Right lobe of liver (tissue), 6 donors: ENCODE data around the gene PHF20. TPM values are rescaled to one million over a fixed set of nuclear protein-coding genes. Genes with fewer than 3 reads are reported as not detected.

Experiments used
- ATAC-seq, 4 donors: fragments of 200-7000 bp; cut with Tn5 transposase; one replicate each; pipeline ENCODE4 v1.9.1; 2020; ENCODE audit warnings: mild to moderate bottlenecking in 4 of 4, moderate library complexity in 4 of 4
- DNase-seq, 3 donors: peaks; one replicate each; pipeline ENCODE4 v3.0.0-alpha.2; 2020
- H3K27ac ChIP-seq, 3 donors: fragments of 200-600 bp; one replicate each; pipeline ENCODE4 v1.8.0; 2022
- H3K27me3 ChIP-seq, 2 donors: fragments of 200-600 bp; one replicate each; pipeline ENCODE4 v1.8.0; 2022
- H3K36me3 ChIP-seq, 4 donors: fragments of 200-600 bp; sonication (generic) in 1 of 4; one replicate each; pipeline versions ENCODE4 v1.5.1 to v1.8.0; 2017 to 2022; ENCODE audit warnings: control low read depth in 1 of 4
- H3K4me1 ChIP-seq, 4 donors: fragments of 200-600 bp; sonication (generic) in 1 of 4; one replicate each; pipeline versions ENCODE4 v1.5.1 to v1.8.0; 2017 to 2022; ENCODE audit warnings: control low read depth in 1 of 4
- H3K4me3 ChIP-seq, 3 donors: fragments of 200-600 bp; one replicate each; pipeline ENCODE4 v1.8.0; 2022
- H3K9me3 ChIP-seq, 4 donors: fragments of 200-600 bp; sonication (generic) in 1 of 4; one replicate each; pipeline versions ENCODE4 v1.5.1 to v1.8.0; 2017 to 2022; ENCODE audit warnings: control low read depth in 1 of 4
- CTCF ChIP-seq, 4 donors: fragments of 200-600 bp in 3 of 4; fragments of 450-650 bp in 1 of 4; IDR thresholded peaks; one replicate each; pipeline versions ENCODE4 v1.5.1 to v1.8.0; 2016 to 2022; ENCODE audit warnings: antibody characterized with exemption in 4 of 4, mild to moderate bottlenecking in 2 of 4
- POLR2A ChIP-seq: fragments of 450-650 bp; IDR thresholded peaks from one replicate; pipeline ENCODE4 v1.6.1; 2017; ENCODE audit warnings: antibody characterized with exemption, mild to moderate bottlenecking
- WGBS: methylation state at CpG from one replicate; pipeline ENCODE4 v1.1.6; 2018; ENCODE audit warnings: low coverage, low lambda C conversion rate; ENCODE audit not compliant: insufficient coverage; ENCODE audit errors: missing lambda C conversion rate; 5-methylcytosine and 5-hydroxymethylcytosine counted together
- intact Hi-C, 2 donors: fragments of 100-400 bp; cut with DNase I; formaldehyde crosslinking; loops; one replicate each; pipeline versions ENCODE4 v1.11.2 to v1.14.1; 2022
- total RNA-seq, 6 experiments: library from RNA; depleted of rRNA in 2 of 6; stranded (reverse); fragments of >200 nt in 2 of 6; fragmentation: NEBNext Ultra II Directional in 3 of 6; extraction: Animal tissue kit (Norgen Biotek cat#: 25700) in 3 of 6; gene quantifications; one replicate each; pipeline versions ENCODE4 v1.1.0 to v1.2.4, GENCODE V29; 2016 to 2023
- donor health status: DM: no; HTN: yes; CAD: no.
- donor health status: DM: no; HTN: no; CAD: no.
- donor health status: DM: no; HTN: no; CAD: no.
- donor health status: DM: no; HTN: yes; CAD: no.
- donor health status: DM: no; HTN: yes; CAD: no.

Gene PHF20
- total RNA-seq, 6 experiments from 2014 or later = 9.3 to 16.7 (median 14.5) TPM

DNA sequence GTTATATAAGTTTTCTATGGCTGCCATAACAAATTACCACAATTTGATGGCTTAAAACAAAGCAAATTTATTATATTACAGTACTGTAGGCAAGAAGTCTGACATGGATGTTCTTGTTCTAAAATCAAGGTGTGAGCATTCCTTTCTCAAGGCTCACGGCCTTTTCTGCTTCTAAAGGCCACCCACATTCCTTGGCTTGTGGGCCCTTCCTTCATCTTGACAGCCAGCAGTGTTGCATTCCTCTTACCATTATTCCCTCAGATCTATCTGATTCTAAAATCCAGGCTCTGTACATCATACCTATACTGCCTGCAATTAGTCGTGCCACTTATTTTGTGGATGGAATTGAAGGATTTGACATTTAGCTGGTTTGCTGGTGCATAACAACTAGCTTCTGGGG is 200.2 kb downstream of the PHF20 start:
- no peaks in the 10 kb centered on the region for H3K9me3 ChIP-seq
- H3K36me3 ChIP-seq = no peaks in the 10 kb centered on the region
- no peak for DNase-seq
- no peak for ATAC-seq
- no peaks in the 10 kb centered on the region for H3K4me1 ChIP-seq
- no peaks in the 10 kb centered on the region for H3K27me3 ChIP-seq
- H3K27ac ChIP-seq = no peak overlapping the region
- WGBS = 88% methylated on average over 2 of the region's 2 CpGs
- intact Hi-C loops = no loop called here
- H3K4me3 ChIP-seq = no peak overlapping the region
- no peak for TF ChIP-seq POLR2A
- no peak for TF ChIP-seq CTCF (IDR thresholded peaks at IDR 0.05)

- Histone ChIP-seq H3K4me1 (no peaks in the 10 kb centered on the region), H3K27me3 (no peaks in the 10 kb centered on the region), H3K36me3 (no peaks in the 10 kb centered on the region), H3K9me3 (no peaks in the 10 kb centered on the region), H3K27ac (no peak overlapping the region), H3K4me3 (no peak overlapping the region)
- intact Hi-C loops = no loop called here
- no peak for DNase-seq
- no peak for TF ChIP-seq POLR2A
- no peak for ATAC-seq
- WGBS = 89% methylated on average over 4 of the region's 4 CpGs
Observed at GRCh38 chr20:35972462-35972861, 200.6 kb downstream of the PHF20 start.

DNA sequence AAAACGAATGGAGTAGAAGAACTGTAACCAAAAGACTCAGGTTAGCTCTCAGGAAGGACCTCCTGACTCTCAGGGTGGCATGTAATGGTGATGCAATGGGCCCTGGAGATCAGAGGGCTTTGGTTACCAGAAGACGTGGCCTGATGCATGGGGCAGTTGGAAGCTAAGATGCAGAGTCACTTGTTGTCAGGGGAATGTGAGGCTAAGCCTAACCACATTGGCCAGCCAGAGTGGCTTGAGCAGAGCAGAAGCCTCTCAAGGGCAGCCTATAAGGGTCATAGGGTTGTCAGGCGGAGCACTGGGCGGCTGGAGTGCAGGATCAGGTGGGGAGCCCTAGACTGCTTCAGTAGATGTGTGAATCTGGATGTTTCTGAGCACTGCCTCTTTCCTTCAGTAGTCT is 202.4 kb downstream of the PHF20 start:
- intact Hi-C loops = no loop called here
- Histone ChIP-seq H3K27me3 (no peaks in the 10 kb centered on the region), H3K4me1 (no peaks in the 10 kb centered on the region), H3K27ac (no peak overlapping the region), H3K4me3 (no peak overlapping the region), H3K36me3 (no peaks in the 10 kb centered on the region), H3K9me3 (no peaks in the 10 kb centered on the region)
- WGBS = 44% methylated on average over 2 of the region's 4 CpGs
- DNase-seq (no peak), ATAC-seq (no peak)
- TF ChIP-seq CTCF (IDR thresholded peaks at IDR 0.05) = no peak
- no peak for TF ChIP-seq POLR2A

- Histone ChIP-seq H3K4me3 (no peak overlapping the region), H3K27me3 (no peaks in the 10 kb centered on the region), H3K27ac (no peak overlapping the region), H3K9me3 (no peaks in the 10 kb centered on the region), H3K36me3 (no peaks in the 10 kb centered on the region), H3K4me1 (no peaks in the 10 kb centered on the region)
- ATAC-seq = no peak
- TF ChIP-seq POLR2A (no peak), CTCF (IDR thresholded peaks at IDR 0.05) (no peak)
- 66% methylated on average over 9 of the region's 9 CpGs for WGBS
- intact Hi-C loops = no loop called here
- DNase-seq = no peak
Observed at GRCh38 chr20:35975576-35976373, 204.0 kb downstream of the PHF20 start.

GRCh38 chr20:35978041-35978513 is 206.3 kb downstream of the PHF20 start:
- no peak for TF ChIP-seq POLR2A
- TF ChIP-seq CTCF (IDR thresholded peaks at IDR 0.05) = no peak
- no peaks in the 10 kb centered on the region for H3K4me1 ChIP-seq
- intact Hi-C loops = no loop called here
- no peak overlapping the region for H3K27ac ChIP-seq
- H3K27me3 ChIP-seq = no peaks in the 10 kb centered on the region
- 70% methylated on average over 2 of the region's 9 CpGs for WGBS
- no peak overlapping the region for H3K4me3 ChIP-seq
- H3K9me3 ChIP-seq = no peaks in the 10 kb centered on the region
- ATAC-seq (no peak), DNase-seq (no peak)
- no peaks in the 10 kb centered on the region for H3K36me3 ChIP-seq
